Smooth muscle cell (in vitro differentiated cells): ENCODE measurements around the gene GYG1. TPM values are rescaled to one million over a fixed set of nuclear protein-coding genes. Genes with fewer than 3 reads are reported as not detected.

Experiments used
- DNase-seq: peaks from one replicate; lab custom pipeline; 2025; ENCODE audit not compliant: unreplicated experiment; lab: John Stamatoyannopoulos, UW
- H2AFZ ChIP-seq: fragments of 200-600 bp; sonication (generic); 2 replicates; pipeline ENCODE4 v1.6.0; 2016; ENCODE audit warnings: antibody characterized with exemption, low read depth, mild to moderate bottlenecking
- H3F3A ChIP-seq: fragments of 200-600 bp; sonication (generic); 2 replicates; pipeline ENCODE4 v1.6.0; 2017; ENCODE audit warnings: antibody characterized with exemption, low read depth
- H3K27ac ChIP-seq: fragments of 200-600 bp; sonication (generic); 2 replicates; pipeline ENCODE4 v1.5.1; 2016; ENCODE audit warnings: low read depth, mild to moderate bottlenecking
- H3K27me3 ChIP-seq: fragments of 200-600 bp; sonication (generic); 2 replicates; pipeline ENCODE4 v1.6.1; 2016; ENCODE audit warnings: low read depth, mild to moderate bottlenecking
- H3K36me3 ChIP-seq: fragments of 200-600 bp; sonication (generic); 2 replicates; pipeline ENCODE4 v1.5.1; 2016; ENCODE audit warnings: low read depth
- H3K4me1 ChIP-seq: fragments of 200-600 bp; sonication (generic); 2 replicates; pipeline ENCODE4 v1.5.1; 2016; ENCODE audit warnings: low read depth
- H3K4me2 ChIP-seq: fragments of 200-600 bp; sonication (generic); 2 replicates; pipeline ENCODE4 v1.6.0; 2016; ENCODE audit warnings: mild to moderate bottlenecking
- H3K4me3 ChIP-seq: fragments of 200-600 bp; sonication (generic); 2 replicates; pipeline ENCODE4 v1.5.1; 2016; ENCODE audit warnings: mild to moderate bottlenecking
- H3K79me2 ChIP-seq: fragments of 200-600 bp; sonication (generic); 2 replicates; pipeline ENCODE4 v1.6.0; 2016; ENCODE audit warnings: low read depth, mild to moderate bottlenecking
- H3K9ac ChIP-seq: fragments of 200-600 bp; sonication (generic); 2 replicates; pipeline ENCODE4 v1.6.0; 2016; ENCODE audit warnings: low read depth
- H3K9me3 ChIP-seq: fragments of 200-600 bp; sonication (generic); replicated peaks from 2 replicates; pipeline ENCODE4 v1.5.1; 2016; ENCODE audit warnings: low read depth
- H4K20me1 ChIP-seq: fragments of 200-600 bp; sonication (generic); 2 replicates; pipeline ENCODE4 v1.6.0; 2016; ENCODE audit warnings: low read depth
- WGBS: methylation state at CpG from one replicate; pipeline ENCODE4 v1.1.7; 2016; ENCODE audit warnings: low lambda C conversion rate; 5-methylcytosine and 5-hydroxymethylcytosine counted together
- polyA plus RNA-seq: library from polyadenylated mRNA; unstranded; fragments of >200 nt; fragmentation: Nextera tagmentation; extraction: Ambion mirVana; gene quantifications from 2 replicates; pipeline ENCODE4 v1.2.1, GENCODE V29; 2016
- total RNA-seq: library from RNA; depleted of rRNA; stranded (reverse); fragments of >200 nt; gene quantifications from 2 replicates; pipeline ENCODE4 v1.2.3, GENCODE V29; 2014
- TF ChIP-seq, protein P1 (sequence below): fragments of 200-600 bp; sonication (generic); IDR thresholded peaks from 2 replicates; pipeline ENCODE4 v1.5.1; 2017; ENCODE audit warnings: borderline replicate concordance, mild to moderate bottlenecking, antibody characterized with exemption; ENCODE audit not compliant: insufficient read depth, poor library complexity, severe bottlenecking

Gene GYG1
- total and polyA plus RNA-seq, 2 experiments from 2014 or later: 13.6 to 29.8 TPM

GRCh38 chr3:148970271-148970670 lies 21.1 kb upstream of the GYG1 start:
- WGBS: 89% methylated on average over 7 of the region's 7 CpGs
- no peaks in the 10 kb centered on the region for H3K27me3 ChIP-seq
- no peaks in the 10 kb centered on the region for H3K79me2 ChIP-seq
- H3K4me1 ChIP-seq: no peaks in the 10 kb centered on the region
- H2AFZ ChIP-seq: no peak overlapping the region
- H3K9me3 ChIP-seq: no peaks in the 10 kb centered on the region
- H3K4me3 ChIP-seq: no peak overlapping the region
- no peak overlapping the region for H3K9ac ChIP-seq
- no peaks in the 10 kb centered on the region for H3K36me3 ChIP-seq
- H3F3A ChIP-seq: no peaks in the 10 kb centered on the region
- no peak overlapping the region for H3K27ac ChIP-seq
- no peak for DNase-seq
- TF ChIP-seq, protein P1, sequence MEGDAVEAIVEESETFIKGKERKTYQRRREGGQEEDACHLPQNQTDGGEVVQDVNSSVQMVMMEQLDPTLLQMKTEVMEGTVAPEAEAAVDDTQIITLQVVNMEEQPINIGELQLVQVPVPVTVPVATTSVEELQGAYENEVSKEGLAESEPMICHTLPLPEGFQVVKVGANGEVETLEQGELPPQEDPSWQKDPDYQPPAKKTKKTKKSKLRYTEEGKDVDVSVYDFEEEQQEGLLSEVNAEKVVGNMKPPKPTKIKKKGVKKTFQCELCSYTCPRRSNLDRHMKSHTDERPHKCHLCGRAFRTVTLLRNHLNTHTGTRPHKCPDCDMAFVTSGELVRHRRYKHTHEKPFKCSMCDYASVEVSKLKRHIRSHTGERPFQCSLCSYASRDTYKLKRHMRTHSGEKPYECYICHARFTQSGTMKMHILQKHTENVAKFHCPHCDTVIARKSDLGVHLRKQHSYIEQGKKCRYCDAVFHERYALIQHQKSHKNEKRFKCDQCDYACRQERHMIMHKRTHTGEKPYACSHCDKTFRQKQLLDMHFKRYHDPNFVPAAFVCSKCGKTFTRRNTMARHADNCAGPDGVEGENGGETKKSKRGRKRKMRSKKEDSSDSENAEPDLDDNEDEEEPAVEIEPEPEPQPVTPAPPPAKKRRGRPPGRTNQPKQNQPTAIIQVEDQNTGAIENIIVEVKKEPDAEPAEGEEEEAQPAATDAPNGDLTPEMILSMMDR: no peak
- H3K4me2 ChIP-seq: no peak overlapping the region
- no peaks in the 10 kb centered on the region for H4K20me1 ChIP-seq

- 90% methylated on average over 1 of the region's 1 CpG for WGBS
- no peak overlapping the region for H2AFZ ChIP-seq
- H3K4me2 ChIP-seq: no peak overlapping the region
- H3F3A ChIP-seq: no peaks in the 10 kb centered on the region
- no peaks in the 10 kb centered on the region for H4K20me1 ChIP-seq
- H3K79me2 ChIP-seq: no peaks in the 10 kb centered on the region
- H3K9ac ChIP-seq: no peak overlapping the region
- no peaks in the 10 kb centered on the region for H3K36me3 ChIP-seq
- H3K4me3 ChIP-seq: no peak overlapping the region
- no peaks in the 10 kb centered on the region for H3K9me3 ChIP-seq
- TF ChIP-seq, protein P1: no peak
- H3K27ac ChIP-seq: no peak overlapping the region
- H3K27me3 ChIP-seq: no peaks in the 10 kb centered on the region
- DNase-seq: no peak
- no peaks in the 10 kb centered on the region for H3K4me1 ChIP-seq
Observed at GRCh38 chr3:148971401-148972163, 19.8 kb upstream of the GYG1 start.

DNA sequence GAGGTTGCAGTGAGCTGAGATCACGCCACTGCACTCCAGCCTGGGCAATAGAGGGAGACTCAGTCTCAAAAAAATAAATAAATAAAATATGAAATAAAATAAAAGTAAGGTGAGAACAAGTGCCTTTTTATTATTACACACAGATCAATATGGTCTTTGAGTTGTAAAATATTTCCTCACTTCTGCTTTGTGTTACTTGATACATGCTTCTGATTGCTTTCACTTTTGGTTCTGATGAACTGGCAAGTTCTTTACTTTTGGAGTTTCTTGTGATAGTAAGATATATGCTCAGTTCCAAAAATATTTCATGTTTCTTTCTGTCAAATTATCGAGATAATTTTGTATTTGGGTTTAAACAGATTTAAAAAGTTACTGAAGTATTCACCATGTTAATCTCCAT lies 16.6 kb upstream of the GYG1 start:
- no peak overlapping the region for H2AFZ ChIP-seq
- H3K9me3 ChIP-seq: no peaks in the 10 kb centered on the region
- H3K4me3 ChIP-seq: no peak overlapping the region
- H3K27me3 ChIP-seq: no peaks in the 10 kb centered on the region
- no peak overlapping the region for H3K4me2 ChIP-seq
- no peak overlapping the region for H3K27ac ChIP-seq
- no peak overlapping the region for H3K9ac ChIP-seq
- H4K20me1 ChIP-seq: no peaks in the 10 kb centered on the region
- no peaks in the 10 kb centered on the region for H3F3A ChIP-seq
- no peaks in the 10 kb centered on the region for H3K79me2 ChIP-seq
- H3K4me1 ChIP-seq: no peaks in the 10 kb centered on the region
- 96% methylated on average over 2 of the region's 2 CpGs for WGBS
- TF ChIP-seq, protein P1: no peak
- no peaks in the 10 kb centered on the region for H3K36me3 ChIP-seq
- no peak for DNase-seq

- no peaks in the 10 kb centered on the region for H3K36me3 ChIP-seq
- no peaks in the 10 kb centered on the region for H3K9me3 ChIP-seq
- H3K4me2 ChIP-seq: no peak overlapping the region
- DNase-seq: no peak
- no peaks in the 10 kb centered on the region for H3K27me3 ChIP-seq
- TF ChIP-seq, protein P1: no peak
- H3F3A ChIP-seq: no peaks in the 10 kb centered on the region
- H4K20me1 ChIP-seq: no peaks in the 10 kb centered on the region
- H3K4me1 ChIP-seq: no peaks in the 10 kb centered on the region
- H2AFZ ChIP-seq: no peak overlapping the region
- no peak overlapping the region for H3K4me3 ChIP-seq
- no peaks in the 10 kb centered on the region for H3K79me2 ChIP-seq
- no peak overlapping the region for H3K27ac ChIP-seq
- WGBS: 78% methylated on average over 6 of the region's 6 CpGs
- no peak overlapping the region for H3K9ac ChIP-seq
Observed at GRCh38 chr3:148975248-148975647, 16.1 kb upstream of the GYG1 start.
